Activated CD4-positive, alpha-beta T cell treated with anti-CD3 and anti-CD28 coated beads, Interleukin-2, amount 10 ng/mL, durations not matched to agents 7 days and 5 days (primary cell): Measurements from ENCODE around the gene CNTNAP2. TPM values are rescaled to one million over a fixed set of nuclear protein-coding genes. Genes with fewer than 3 reads are reported as not detected.
"Not testable (repeated sequence)": the region's sequence is repeated elsewhere in the genome, so short reads cannot be mapped to it uniquely, and the experiment has no call there.

Experiments
- CTCF ChIA-PET: fragments of 350-600 bp; sonication (Branson Sonifier 250); formaldehyde crosslinking; loops from one replicate; lab custom pipeline; 2021; ENCODE audit warnings: antibody characterized with exemption; lab: Charles Lee
- POLR2A ChIA-PET: fragments of 350-600 bp; sonication (Branson Sonifier 250); formaldehyde crosslinking; loops from one replicate; lab custom pipeline; 2021; ENCODE audit warnings: antibody characterized with exemption; lab: Charles Lee
- DNase-seq: peaks from one replicate; pipeline ENCODE4 v3.0.0-alpha.2; 2020
- H3K27ac Mint-ChIP-seq: one replicate; pipeline ENCODE4 v1.8.0; 2021; ENCODE audit warnings: mild to moderate bottlenecking, moderate library complexity, mixed read lengths
- H3K27me3 Mint-ChIP-seq: one replicate; pipeline ENCODE4 v1.8.0; 2021; ENCODE audit warnings: mixed read lengths
- H3K36me3 Mint-ChIP-seq: one replicate; pipeline ENCODE4 v1.8.0; 2021; ENCODE audit warnings: low read depth, mixed read lengths
- H3K4me1 Mint-ChIP-seq: one replicate; pipeline ENCODE4 v1.8.0; 2021; ENCODE audit warnings: mixed read lengths
- H3K4me3 Mint-ChIP-seq: one replicate; pipeline ENCODE4 v1.8.0; 2021; ENCODE audit warnings: mild to moderate bottlenecking, moderate library complexity, mixed read lengths
- H3K9me3 Mint-ChIP-seq: one replicate; pipeline ENCODE4 v1.8.0; 2021; ENCODE audit warnings: mixed read lengths
- total RNA-seq, 2 experiments: library from RNA; stranded (reverse); gene quantifications; one replicate each; pipeline ENCODE4 v1.2.3, GENCODE V29; 2021

CNTNAP2 gene
- total RNA-seq, 2 experiments from 2014 or later, result not detected

GRCh38 chr7:148403466-148403993, 2286.9 kb downstream of the CNTNAP2 start:
- Mint-ChIP-seq H3K27me3 (peaks cover 8% of the 10 kb centered on the region), H3K9me3 (no peaks in the 10 kb centered on the region), H3K27ac (no peak overlapping the region), H3K4me3 (no peak overlapping the region), H3K4me1 (no peaks in the 10 kb centered on the region), H3K36me3 (no peaks in the 10 kb centered on the region)
- ChIA-PET CTCF (interaction anchor here (0.6 kb wide), 1 partner anchor 1870 kb away, joined by 3 read pairs; no protein-coding TSS in a partner anchor), POLR2A (no interaction called here)
- DNase-seq, result no peak

GRCh38 chr7:148408307-148408706, 2291.7 kb downstream of the CNTNAP2 start:
- Mint-ChIP-seq H3K4me3 (no peak overlapping the region), H3K27me3 (peaks cover 2% of the 10 kb centered on the region), H3K36me3 (no peaks in the 10 kb centered on the region), H3K4me1 (no peaks in the 10 kb centered on the region), H3K27ac (no peak overlapping the region), H3K9me3 (no peaks in the 10 kb centered on the region)
- ChIA-PET CTCF (no interaction called here), POLR2A (no interaction called here)
- no peak for DNase-seq

- Mint-ChIP-seq H3K27ac (no peak overlapping the region), H3K4me3 (no peak overlapping the region), H3K9me3 (no peaks in the 10 kb centered on the region), H3K36me3 (no peaks in the 10 kb centered on the region), H3K27me3 (peaks cover 4% of the 10 kb centered on the region), H3K4me1 (no peaks in the 10 kb centered on the region)
- POLR2A ChIA-PET, result no interaction called here
- CTCF ChIA-PET, result interaction anchor here (0.6 to 1.0 kb wide), 3 partner anchors 11 to 1454 kb away, joined by 3 read pairs; no protein-coding TSS in a partner anchor
- no peak for DNase-seq
Observed at GRCh38 chr7:148410905-148411304, 2294.3 kb downstream of the CNTNAP2 start.

GRCh38 chr7:148412691-148413090, 2296.1 kb downstream of the CNTNAP2 start:
- Mint-ChIP-seq H3K27ac (no peak overlapping the region), H3K36me3 (no peaks in the 10 kb centered on the region), H3K4me1 (no peaks in the 10 kb centered on the region), H3K9me3 (no peaks in the 10 kb centered on the region), H3K27me3 (peaks cover 8% of the 10 kb centered on the region), H3K4me3 (no peak overlapping the region)
- no peak for DNase-seq
- ChIA-PET CTCF (no interaction called here), POLR2A (no interaction called here)

GRCh38 chr7:148419856-148420832, 2303.5 kb downstream of the CNTNAP2 start:
- Mint-ChIP-seq H3K27ac (no peak overlapping the region), H3K9me3 (peaks cover 4% of the 10 kb centered on the region), H3K27me3 (peaks cover 29% of the 10 kb centered on the region), H3K36me3 (no peaks in the 10 kb centered on the region), H3K4me3 (no peak overlapping the region), H3K4me1 (peaks cover 5% of the 10 kb centered on the region)
- no peak for DNase-seq
- ChIA-PET POLR2A (no interaction called here), CTCF (no interaction called here)

GRCh38 chr7:148422030-148422429, 2305.4 kb downstream of the CNTNAP2 start:
- ChIA-PET POLR2A (no interaction called here), CTCF (no interaction called here)
- H3K4me1 Mint-ChIP-seq, result peaks cover 5% of the 10 kb centered on the region
- H3K27ac Mint-ChIP-seq, result no peak overlapping the region
- peaks cover 4% of the 10 kb centered on the region for H3K9me3 Mint-ChIP-seq
- no peak overlapping the region for H3K4me3 Mint-ChIP-seq
- H3K27me3 Mint-ChIP-seq, result peaks cover 28% of the 10 kb centered on the region
- no peaks in the 10 kb centered on the region for H3K36me3 Mint-ChIP-seq
- DNase-seq, result no peak

GRCh38 chr7:148426393-148426792, 2309.8 kb downstream of the CNTNAP2 start:
- H3K9me3 Mint-ChIP-seq, H3K27ac Mint-ChIP-seq, H3K27me3 Mint-ChIP-seq, DNase-seq, H3K4me3 Mint-ChIP-seq, CTCF ChIA-PET, H3K4me1 Mint-ChIP-seq, H3K36me3 Mint-ChIP-seq, POLR2A ChIA-PET: not testable (repeated sequence)

- H3K4me1 Mint-ChIP-seq, H3K4me3 Mint-ChIP-seq, H3K9me3 Mint-ChIP-seq, H3K27me3 Mint-ChIP-seq, H3K36me3 Mint-ChIP-seq, POLR2A ChIA-PET, H3K27ac Mint-ChIP-seq, DNase-seq: not testable (repeated sequence)
- CTCF ChIA-PET, result interaction anchor here (0.8 kb wide), 1 partner anchor 8 kb away, joined by 3 read pairs; no protein-coding TSS in a partner anchor
Observed at GRCh38 chr7:148430690-148431089, 2314.1 kb downstream of the CNTNAP2 start.

GRCh38 chr7:148433521-148434180, 2317.1 kb downstream of the CNTNAP2 start:
- CTCF ChIA-PET, result no interaction called here
- H3K27ac Mint-ChIP-seq, result no peak overlapping the region
- no peak overlapping the region for H3K4me3 Mint-ChIP-seq
- H3K36me3 Mint-ChIP-seq, result no peaks in the 10 kb centered on the region
- no peaks in the 10 kb centered on the region for H3K4me1 Mint-ChIP-seq
- peaks cover 2% of the 10 kb centered on the region for H3K27me3 Mint-ChIP-seq
- DNase-seq, result no peak
- POLR2A ChIA-PET, result no interaction called here
- H3K9me3 Mint-ChIP-seq, result peaks cover 2% of the 10 kb centered on the region

GRCh38 chr7:148434181-148434757, 2317.7 kb downstream of the CNTNAP2 start:
- no peak overlapping the region for H3K27ac Mint-ChIP-seq
- DNase-seq, result no peak
- no peaks in the 10 kb centered on the region for H3K36me3 Mint-ChIP-seq
- peaks cover 2% of the 10 kb centered on the region for H3K27me3 Mint-ChIP-seq
- no peak overlapping the region for H3K4me3 Mint-ChIP-seq
- H3K4me1 Mint-ChIP-seq, result no peaks in the 10 kb centered on the region
- POLR2A ChIA-PET, result no interaction called here
- CTCF ChIA-PET, result no interaction called here
- H3K9me3 Mint-ChIP-seq, result peaks cover 2% of the 10 kb centered on the region

- H3K27me3 Mint-ChIP-seq, result peaks cover 2% of the 10 kb centered on the region
- H3K4me3 Mint-ChIP-seq, result no peak overlapping the region
- ChIA-PET CTCF (no interaction called here), POLR2A (no interaction called here)
- no peak for DNase-seq
- no peaks in the 10 kb centered on the region for H3K36me3 Mint-ChIP-seq
- no peaks in the 10 kb centered on the region for H3K4me1 Mint-ChIP-seq
- no peak overlapping the region for H3K27ac Mint-ChIP-seq
- peaks cover 2% of the 10 kb centered on the region for H3K9me3 Mint-ChIP-seq
Observed at GRCh38 chr7:148434887-148435286, 2318.3 kb downstream of the CNTNAP2 start.

GRCh38 chr7:148435715-148436114, 2319.1 kb downstream of the CNTNAP2 start:
- peaks cover 2% of the 10 kb centered on the region for H3K27me3 Mint-ChIP-seq
- no peak overlapping the region for H3K27ac Mint-ChIP-seq
- POLR2A ChIA-PET, result no interaction called here
- H3K9me3 Mint-ChIP-seq, result no peaks in the 10 kb centered on the region
- H3K4me1 Mint-ChIP-seq, result no peaks in the 10 kb centered on the region
- no peaks in the 10 kb centered on the region for H3K36me3 Mint-ChIP-seq
- no peak for DNase-seq
- CTCF ChIA-PET, result no interaction called here
- no peak overlapping the region for H3K4me3 Mint-ChIP-seq

GRCh38 chr7:148436135-148436534, 2319.5 kb downstream of the CNTNAP2 start:
- ChIA-PET CTCF (no interaction called here), POLR2A (no interaction called here)
- no peak overlapping the region for H3K4me3 Mint-ChIP-seq
- no peaks in the 10 kb centered on the region for H3K36me3 Mint-ChIP-seq
- no peaks in the 10 kb centered on the region for H3K4me1 Mint-ChIP-seq
- no peak overlapping the region for H3K27ac Mint-ChIP-seq
- DNase-seq, result no peak
- no peaks in the 10 kb centered on the region for H3K9me3 Mint-ChIP-seq
- H3K27me3 Mint-ChIP-seq, result peaks cover 2% of the 10 kb centered on the region
